Upper lobe of left lung (tissue), 4 donors: ENCODE results near the gene NT5DC1.

Source experiments
- POLR2A ChIP-seq, 4 donors: fragments of 450-650 bp; IDR thresholded peaks; one replicate each; pipeline ENCODE4 v1.5.1; 2016 to 2017; ENCODE audit warnings: antibody characterized with exemption in 4 of 4, mild to moderate bottlenecking in 2 of 4
- POLR2AphosphoS5 ChIP-seq, 2 donors: sonication (generic); formaldehyde crosslinking; IDR thresholded peaks; one replicate each; pipeline ENCODE4 v1.5.1; 2017; ENCODE audit warnings: antibody characterized with exemption in 2 of 2
- TF ChIP-seq, protein P1 (sequence below), 6 experiments: fragments of 450-650 bp in 4 of 6; fragments of 200-600 bp in 2 of 6; sonication (generic) in 2 of 6; IDR thresholded peaks; one replicate each; pipeline ENCODE4 v1.5.1; 2016 to 2019; ENCODE audit warnings: antibody characterized with exemption in 6 of 6

DNA sequence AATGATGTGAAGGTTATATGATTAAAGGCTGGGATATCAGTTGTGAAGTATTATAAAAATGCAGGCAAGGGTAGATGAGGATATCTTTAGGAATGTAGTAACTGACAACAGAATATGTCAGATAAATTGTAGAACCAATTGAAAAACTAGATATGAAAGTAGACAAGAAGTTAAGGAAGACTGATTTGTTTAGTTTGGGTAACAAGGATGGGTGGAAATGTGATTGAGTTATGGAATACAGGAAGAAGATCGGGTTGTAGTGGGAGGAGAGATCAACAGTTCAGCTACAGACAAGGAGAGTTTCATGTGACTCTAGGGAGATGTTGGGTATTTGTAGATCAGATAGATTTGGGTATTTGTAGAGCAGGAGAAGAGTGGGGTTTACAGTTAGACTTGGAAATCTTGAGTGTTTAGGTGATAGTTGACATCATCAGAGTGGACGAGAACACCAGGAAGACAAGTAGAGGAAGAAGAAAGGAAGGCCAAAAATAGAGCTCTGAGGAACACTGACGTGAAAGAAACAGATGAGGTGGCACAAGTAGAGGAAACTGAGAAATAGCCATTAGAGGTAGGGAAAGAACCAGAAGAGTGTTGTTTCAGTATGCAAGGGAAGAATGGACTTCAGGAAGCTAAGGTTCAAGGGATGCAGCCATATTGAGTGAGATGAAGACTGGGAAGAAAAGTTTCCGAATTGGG lies 191.2 kb downstream of the NT5DC1 start:
- TF ChIP-seq POLR2A (IDR thresholded peaks at IDR 0.05) (no peak), POLR2AphosphoS5 (IDR thresholded peaks at IDR 0.05) (no peak)
- TF ChIP-seq, protein P1, sequence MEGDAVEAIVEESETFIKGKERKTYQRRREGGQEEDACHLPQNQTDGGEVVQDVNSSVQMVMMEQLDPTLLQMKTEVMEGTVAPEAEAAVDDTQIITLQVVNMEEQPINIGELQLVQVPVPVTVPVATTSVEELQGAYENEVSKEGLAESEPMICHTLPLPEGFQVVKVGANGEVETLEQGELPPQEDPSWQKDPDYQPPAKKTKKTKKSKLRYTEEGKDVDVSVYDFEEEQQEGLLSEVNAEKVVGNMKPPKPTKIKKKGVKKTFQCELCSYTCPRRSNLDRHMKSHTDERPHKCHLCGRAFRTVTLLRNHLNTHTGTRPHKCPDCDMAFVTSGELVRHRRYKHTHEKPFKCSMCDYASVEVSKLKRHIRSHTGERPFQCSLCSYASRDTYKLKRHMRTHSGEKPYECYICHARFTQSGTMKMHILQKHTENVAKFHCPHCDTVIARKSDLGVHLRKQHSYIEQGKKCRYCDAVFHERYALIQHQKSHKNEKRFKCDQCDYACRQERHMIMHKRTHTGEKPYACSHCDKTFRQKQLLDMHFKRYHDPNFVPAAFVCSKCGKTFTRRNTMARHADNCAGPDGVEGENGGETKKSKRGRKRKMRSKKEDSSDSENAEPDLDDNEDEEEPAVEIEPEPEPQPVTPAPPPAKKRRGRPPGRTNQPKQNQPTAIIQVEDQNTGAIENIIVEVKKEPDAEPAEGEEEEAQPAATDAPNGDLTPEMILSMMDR (IDR thresholded peaks at IDR 0.05), result no peak
